Measurements from ENCODE around the gene MAP1A. TPM values are rescaled to one million over a fixed set of nuclear protein-coding genes. Genes with fewer than 3 reads are reported as not detected.

Gene MAP1A
- total and polyA plus RNA-seq, 12 donors: 3.4 to 27.0 (median 9.6) TPM

DNA sequence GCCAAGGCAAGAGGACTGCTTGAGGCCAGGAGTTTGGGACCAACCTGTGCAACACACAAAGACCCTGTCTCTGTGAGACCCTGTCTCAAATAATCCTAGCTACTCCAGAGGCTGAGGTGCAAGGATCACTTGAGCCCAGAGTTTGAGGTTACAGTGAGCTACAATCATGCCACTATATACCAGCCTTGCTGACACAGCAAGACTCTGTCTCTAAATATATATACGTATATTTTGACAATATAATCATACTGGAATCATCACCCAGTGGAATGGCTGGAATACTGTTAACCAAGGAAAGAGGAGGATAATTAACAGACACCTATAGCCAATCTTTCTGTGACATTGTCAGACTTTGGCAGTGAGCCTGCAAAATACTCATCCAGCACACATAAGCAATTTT lies 9.0 kb upstream of the MAP1A start:
- no peaks in the 10 kb centered on the region for H3K36me3 ChIP-seq (replicated peaks in 1 of 2)
- no peak for TF ChIP-seq POLR2A (IDR thresholded peaks at IDR 0.05)
- no peak for TF ChIP-seq CTCF (IDR thresholded peaks at IDR 0.05)

DNA sequence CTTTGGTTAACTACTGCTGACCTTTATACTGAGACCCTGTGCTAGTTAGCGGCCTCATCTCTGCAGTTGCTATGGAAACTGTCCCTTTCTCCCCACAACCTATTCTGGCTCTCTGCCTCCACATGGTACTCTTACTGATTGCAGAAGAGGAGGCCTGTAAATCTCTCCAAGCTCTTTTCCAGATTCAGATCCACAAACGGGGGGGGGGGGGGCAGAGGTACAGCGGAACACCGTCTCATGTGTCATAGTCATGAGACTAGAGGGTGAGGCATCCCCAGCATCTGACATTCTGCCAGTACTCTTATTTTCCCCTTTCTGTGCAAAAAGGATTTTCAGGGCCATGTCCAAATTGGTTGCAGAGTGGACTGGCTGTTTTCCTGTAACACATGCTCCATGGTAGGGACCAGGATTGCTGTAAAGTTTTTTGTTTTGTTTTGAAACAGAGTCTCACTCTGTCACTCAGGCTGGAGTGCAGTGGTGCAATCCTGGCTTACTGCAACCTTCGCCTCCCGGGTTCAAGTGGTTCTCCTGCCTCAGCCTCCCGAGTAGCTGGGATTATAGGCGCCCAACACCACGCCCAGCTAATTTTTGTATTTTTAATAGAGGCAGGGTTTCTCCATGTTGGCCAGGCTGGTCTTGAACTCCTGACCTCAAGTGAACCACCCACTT lies 8.3 kb upstream of the MAP1A start:
- H3K4me1 ChIP-seq (replicated peaks in 1 of 2): peaks cover 19 to 29% of the 10 kb centered on the region in 2 donors
- no peaks in the 10 kb centered on the region for H3K36me3 ChIP-seq (replicated peaks in 1 of 2)
- peak overlapping the region; percentile 79 to 93 (median 89) for H3K27ac ChIP-seq
- H3K9me3 ChIP-seq (replicated peaks in 1 of 3): no peaks in the 10 kb centered on the region
- H3K27me3 ChIP-seq: no peaks in the 10 kb centered on the region
- intact Hi-C loops (cut with DNase I): no loop called here
- peak in 6 of 7 donors; percentile 51 to 70 (median 56) for DNase-seq
- 35 to 45% (median 39%) methylated on average over 9 of the region's 9 CpGs for WGBS, 4 donors
- no peak for TF ChIP-seq CTCF (IDR thresholded peaks at IDR 0.05)
- no peak for TF ChIP-seq POLR2A (IDR thresholded peaks at IDR 0.05)
- peak overlapping the region in 1 of 4 donors; percentile 57 for H3K4me3 ChIP-seq

More for the DNA sequence above, 9.0 kb upstream of the MAP1A start:
- Histone ChIP-seq H3K27ac (peak overlapping the region in 4 of 5 donors; percentile 13 to 93 (median 60)), H3K4me3 (no peak overlapping the region), H3K27me3 (no peaks in the 10 kb centered on the region), H3K9me3 (replicated peaks in 1 of 3) (no peaks in the 10 kb centered on the region), H3K4me1 (replicated peaks in 1 of 2) (peaks cover 19 to 29% of the 10 kb centered on the region in 2 donors)
- DNase-seq: peak in 1 of 7 donors; percentile 47
- intact Hi-C loops (cut with DNase I): no loop called here
- WGBS, 4 donors: 60 to 84% (median 74%) methylated on average over 1 of the region's 1 CpG

DNA sequence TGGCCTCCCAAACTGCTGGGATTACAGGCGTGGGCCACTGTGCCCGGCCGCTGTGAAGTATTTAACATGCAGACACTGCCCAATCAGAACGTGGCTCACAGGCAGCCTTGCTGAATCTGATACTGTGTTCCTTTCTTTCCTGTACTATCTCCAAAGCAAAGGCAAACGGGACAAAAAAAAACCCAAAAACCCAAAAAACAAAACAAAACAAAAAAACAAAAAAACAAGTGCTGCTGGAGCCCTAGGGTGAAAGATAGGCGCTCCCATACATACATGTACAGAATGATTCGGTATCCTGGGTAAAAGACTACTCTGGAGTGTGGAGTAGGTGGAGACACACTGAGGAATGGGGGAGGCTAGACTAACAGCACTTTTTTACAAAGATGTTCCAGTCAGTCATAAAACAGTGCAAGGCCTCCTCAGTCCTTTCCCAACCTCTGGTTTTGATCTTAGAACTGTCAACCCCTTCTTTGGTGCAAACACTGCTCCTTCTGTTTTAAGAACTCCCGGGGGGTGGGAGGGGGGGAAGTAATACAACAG lies 7.7 kb upstream of the MAP1A start:
- Histone ChIP-seq H3K27me3 (no peaks in the 10 kb centered on the region), H3K4me3 (peak overlapping the region in 2 of 4 donors; percentile 53 to 57), H3K4me1 (replicated peaks in 1 of 2) (peaks cover 19 to 29% of the 10 kb centered on the region in 2 donors), H3K9me3 (replicated peaks in 1 of 3) (no peaks in the 10 kb centered on the region), H3K27ac (peak overlapping the region; percentile 79 to 93 (median 89)), H3K36me3 (replicated peaks in 1 of 2) (no peaks in the 10 kb centered on the region)
- intact Hi-C loops (cut with DNase I): loop anchor here (5.0 to 10.0 kb wide), 2 partner anchors 65 to 67 kb away; no protein-coding TSS in a partner anchor
- peak; percentile 29 to 74 (median 51) for DNase-seq
- TF ChIP-seq POLR2A (IDR thresholded peaks at IDR 0.05) (no peak), CTCF (IDR thresholded peaks at IDR 0.05) (no peak)
- WGBS, 4 donors: 17 to 33% (median 29%) methylated on average over 7 to 8 of the region's 8 CpGs

DNA sequence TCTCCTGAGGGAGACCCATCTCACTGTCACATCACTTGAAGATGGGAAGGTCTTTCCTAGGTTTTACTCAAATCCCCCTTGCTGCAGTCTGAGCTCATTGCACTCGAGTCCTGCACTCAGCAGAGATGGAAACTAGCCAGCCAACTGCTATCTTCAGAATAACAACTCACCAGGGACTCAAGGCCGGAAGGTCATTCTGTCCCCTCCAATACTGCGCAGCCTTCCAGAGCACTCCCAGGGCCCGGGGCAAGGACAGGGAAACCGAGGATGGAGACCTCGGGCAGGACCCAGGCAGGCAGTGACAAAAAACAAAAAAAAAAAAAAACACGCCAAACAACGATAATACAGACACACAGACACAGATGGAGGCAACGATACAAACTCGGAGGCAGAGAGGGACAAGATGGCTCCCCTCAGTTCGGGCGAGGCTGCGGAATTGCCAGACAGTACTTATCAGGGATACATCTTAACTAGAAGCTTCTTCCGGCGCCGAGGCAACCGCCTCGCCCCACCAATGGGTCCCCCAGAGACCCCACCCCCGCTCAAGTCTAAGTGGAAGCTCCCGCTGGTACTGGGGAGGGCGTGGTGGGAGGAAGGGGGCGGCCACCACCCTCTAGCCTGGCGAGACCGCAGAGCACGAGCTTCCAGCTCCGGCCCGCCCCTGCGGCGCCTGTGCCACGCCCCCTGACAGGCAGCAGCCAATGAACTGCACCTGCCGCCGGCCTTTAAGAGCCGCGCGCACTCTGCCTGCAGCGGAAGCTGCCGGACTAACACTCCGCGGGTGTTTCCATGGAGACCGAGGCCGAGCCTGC lies 7.0 kb upstream of the MAP1A start:
- Histone ChIP-seq H3K27ac (peak overlapping the region; percentile 79 to 93 (median 89)), H3K9me3 (replicated peaks in 1 of 3) (no peaks in the 10 kb centered on the region), H3K4me1 (replicated peaks in 1 of 2) (peaks cover 19 to 29% of the 10 kb centered on the region in 2 donors), H3K4me3 (peak overlapping the region in 3 of 4 donors; percentile 53 to 57 (median 53)), H3K27me3 (no peaks in the 10 kb centered on the region), H3K36me3 (replicated peaks in 1 of 2) (no peaks in the 10 kb centered on the region)
- TF ChIP-seq CTCF (IDR thresholded peaks at IDR 0.05): peak; percentile 17 to 53 (median 44)
- TF ChIP-seq POLR2A (IDR thresholded peaks at IDR 0.05): peak; percentile 54 to 92
- intact Hi-C loops (cut with DNase I): loop anchor here (5.0 to 10.0 kb wide), 2 partner anchors 66 to 68 kb away; no protein-coding TSS in a partner anchor
- peak; percentile 99 to 100 (median 99) for DNase-seq
- 1% methylated on average over 14 to 41 of the region's 41 CpGs for WGBS, 4 donors
